GM18868 (cell line): ENCODE measurements around the gene IQUB.
"Not testable (repeated sequence)": the region's sequence is repeated elsewhere in the genome, so short reads cannot be mapped to it uniquely, and the experiment has no call there.

Source experiments
- ATAC-seq: cut with Tn5 transposase; IDR thresholded peaks from one replicate; pipeline ENCODE4 v1.9.1; 2021; ENCODE audit warnings: mild to moderate bottlenecking, moderate library complexity; ENCODE audit not compliant: unreplicated experiment

The IQUB gene

DNA sequence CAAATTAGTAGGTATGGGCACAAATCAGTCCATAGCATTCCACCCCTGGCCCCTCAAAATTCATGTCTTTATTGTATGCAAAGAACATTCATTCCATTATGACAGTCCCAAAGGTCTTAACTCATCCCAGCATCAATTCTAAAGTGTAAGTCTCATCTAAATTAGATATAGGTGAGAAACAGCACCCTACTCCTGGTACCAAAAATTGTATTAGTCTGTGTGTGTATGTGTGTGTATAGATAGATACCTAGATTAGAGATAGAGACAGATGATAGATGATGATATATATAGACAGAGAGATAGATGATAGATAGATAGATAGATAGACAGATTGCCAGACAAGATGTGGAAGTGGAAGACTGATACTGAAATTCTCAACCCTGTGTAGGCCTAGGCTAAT lies 109.9 kb downstream of the IQUB start:
- no peak for ATAC-seq

DNA sequence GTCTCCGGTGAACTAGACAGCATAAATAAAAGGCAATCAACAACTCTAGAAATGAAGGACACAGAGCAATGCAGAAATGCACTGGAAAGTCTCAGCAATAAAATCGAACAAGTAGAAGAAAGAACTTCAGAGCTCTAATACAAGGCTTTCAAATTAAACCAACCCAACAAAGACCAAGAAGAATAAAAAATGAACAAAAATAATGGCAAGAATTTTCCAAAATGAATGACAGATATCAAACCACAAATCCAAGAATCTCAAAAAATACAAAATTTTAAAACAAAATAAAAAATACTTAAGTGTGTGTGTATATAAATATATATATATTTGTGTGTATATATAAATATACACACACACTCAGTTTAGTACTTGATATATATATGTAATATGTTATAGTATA lies 110.8 kb downstream of the IQUB start:
- no peak for ATAC-seq

DNA sequence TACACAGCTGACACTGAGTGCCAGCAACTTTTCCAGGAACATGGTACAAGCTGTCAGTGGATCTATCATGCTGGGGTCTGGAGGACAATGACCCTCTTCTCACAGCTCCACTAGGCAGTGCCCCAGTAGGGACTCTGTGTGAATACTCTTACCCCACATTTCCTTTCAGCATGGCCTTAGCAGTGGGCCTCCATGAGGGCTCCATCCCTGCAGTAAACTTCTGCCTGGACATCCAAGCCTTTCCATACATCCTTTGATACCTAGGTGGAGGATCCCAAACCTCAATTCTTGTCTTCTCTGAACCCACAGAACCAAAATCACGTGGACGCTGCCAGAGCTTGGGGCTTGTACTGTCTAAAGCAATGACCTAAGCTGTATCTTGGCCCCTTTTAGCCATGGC lies 116.8 kb downstream of the IQUB start:
- ATAC-seq: no peak

DNA sequence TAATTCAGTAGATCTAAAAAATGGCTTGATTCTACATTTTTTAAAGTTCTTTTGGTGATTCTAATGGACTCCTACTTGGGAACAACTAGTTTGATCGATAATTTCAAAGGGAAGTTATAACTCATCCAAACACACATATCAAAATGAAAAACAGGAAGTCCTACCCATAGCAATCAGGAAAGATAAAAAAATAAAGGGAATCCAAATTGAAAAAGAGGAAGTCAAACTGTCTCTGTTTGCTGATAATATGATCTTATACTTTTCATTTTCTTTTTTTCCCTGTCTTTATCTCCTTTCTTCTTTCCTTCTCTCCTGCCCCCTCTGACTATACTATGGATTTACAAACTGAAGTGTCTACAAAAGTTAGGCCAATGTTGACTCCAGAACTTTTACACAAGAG lies 118.8 kb downstream of the IQUB start:
- no peak for ATAC-seq

DNA sequence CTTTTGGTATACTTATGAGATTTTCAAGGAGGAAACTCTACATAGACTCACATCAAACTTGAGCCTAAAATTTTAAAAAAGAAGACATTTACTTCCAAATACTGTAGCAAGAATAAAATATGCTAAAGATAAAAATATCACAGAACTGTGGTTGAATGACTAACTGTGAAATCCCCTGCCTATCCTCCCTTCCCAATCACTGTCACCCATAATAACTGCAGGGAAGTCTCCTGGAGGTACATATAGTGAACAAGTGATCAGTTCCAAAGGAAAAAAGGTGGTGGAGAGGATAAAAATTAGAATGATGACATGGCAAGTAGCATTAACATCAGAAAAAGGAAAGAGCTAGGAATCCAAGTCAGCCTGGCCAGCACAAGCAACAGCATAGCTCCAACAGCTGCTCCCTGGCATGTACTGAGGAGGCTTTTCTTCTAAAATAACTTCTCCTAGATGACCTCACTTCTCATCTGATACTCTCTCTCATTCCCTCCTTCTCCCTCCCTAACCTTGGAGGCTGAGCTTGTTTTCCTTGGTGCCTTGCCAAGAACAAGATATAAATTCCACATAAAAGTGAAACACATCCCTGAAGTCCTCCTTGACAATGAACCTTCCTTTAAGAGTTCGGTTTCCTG lies 124.0 kb downstream of the IQUB start:
- ATAC-seq: no peak

DNA sequence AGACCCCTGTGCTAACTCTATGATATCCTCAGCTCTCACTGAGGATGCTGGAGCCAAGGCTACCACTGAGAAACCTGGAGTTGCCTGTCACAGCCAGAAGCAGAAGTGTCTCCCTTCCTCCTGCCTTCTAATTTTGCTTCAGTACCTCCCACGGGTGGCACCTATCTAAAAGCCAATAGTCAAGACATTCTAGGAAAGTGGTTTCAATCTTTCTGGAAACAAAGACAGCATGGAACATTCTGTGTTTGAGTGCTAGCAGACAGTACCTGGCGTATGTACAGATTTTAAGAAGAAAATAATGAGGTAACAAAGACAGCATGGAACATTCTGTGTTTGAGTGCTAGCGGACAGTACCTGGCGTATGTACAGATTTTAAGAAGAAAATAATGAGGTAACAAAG lies 126.4 kb downstream of the IQUB start:
- not testable (repeated sequence) for ATAC-seq
